Thyroid gland (tissue), 4 donors: ENCODE results near the gene RCAN2.

Experiments used
- CTCF ChIP-seq, 6 experiments: fragments of 200-600 bp in 3 of 6; fragments of 450-650 bp in 3 of 6; sonication (generic) in 3 of 6; IDR thresholded peaks; one replicate each; pipeline ENCODE4 v1.5.1; 2016 to 2019; ENCODE audit warnings: antibody characterized with exemption in 6 of 6, mild to moderate bottlenecking in 2 of 6, inconsistent platforms in 1 of 6, moderate library complexity in 1 of 6
- POLR2A ChIP-seq, 2 donors: fragments of 450-650 bp; IDR thresholded peaks; one replicate each; pipeline ENCODE4 v1.6.1; 2017; ENCODE audit warnings: antibody characterized with exemption in 2 of 2, mild to moderate bottlenecking in 2 of 2, moderate library complexity in 1 of 2

DNA sequence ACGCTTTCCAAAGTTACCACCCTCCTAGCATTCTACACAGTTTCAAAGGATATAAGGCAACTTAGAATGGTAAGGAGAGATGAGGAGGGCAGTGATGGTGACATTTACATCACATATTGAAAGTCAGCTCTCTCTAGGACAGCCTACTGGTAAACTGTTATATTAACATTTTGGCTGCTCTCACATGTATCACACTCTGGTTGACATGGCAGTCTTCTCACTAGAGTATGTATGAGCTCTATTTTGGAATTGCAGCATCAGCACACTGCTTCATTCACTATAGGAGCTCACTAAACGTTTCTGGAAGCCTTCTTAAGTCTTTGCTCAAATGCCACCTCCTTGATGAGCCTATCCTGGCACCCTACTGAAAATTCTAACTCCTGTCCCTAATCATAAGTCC lies 184.8 kb downstream of the RCAN2 start:
- TF ChIP-seq POLR2A (IDR thresholded peaks at IDR 0.05) (no peak), CTCF (IDR thresholded peaks at IDR 0.05) (no peak)
